Karpas-422 (cell line): Measurements from ENCODE around the gene PIP5KL1. TPM values are rescaled to one million over a fixed set of nuclear protein-coding genes. Genes with fewer than 3 reads are reported as not detected.

ENCODE experiments used
- DNase-seq: peaks from one replicate; pipeline ENCODE4 v3.0.0-alpha.2; 2015
- H2AFZ ChIP-seq: fragments of 200-600 bp; sonication (generic); 2 replicates; pipeline ENCODE4 v1.6.1; 2014; ENCODE audit warnings: antibody characterized with exemption, low read length, mixed read lengths
- H3K27ac ChIP-seq: fragments of 200-600 bp; sonication (generic); 2 replicates; pipeline ENCODE4 v1.5.1; 2014; ENCODE audit warnings: mild to moderate bottlenecking, low read length, moderate library complexity
- H3K27me3 ChIP-seq: fragments of 200-600 bp; sonication (generic); 2 replicates; pipeline ENCODE4 v1.6.1; 2014; ENCODE audit warnings: low read length, mixed read lengths
- H3K36me3 ChIP-seq: fragments of 200-600 bp; sonication (generic); 2 replicates; pipeline ENCODE4 v1.6.1; 2014; ENCODE audit warnings: low read length, mixed read lengths; ENCODE audit not compliant: insufficient read depth
- H3K4me1 ChIP-seq: fragments of 200-600 bp; sonication (generic); 2 replicates; pipeline ENCODE4 v1.6.1; 2014; ENCODE audit warnings: mild to moderate bottlenecking, low read length, mixed read lengths
- H3K4me2 ChIP-seq: fragments of 200-600 bp; sonication (generic); 2 replicates; pipeline ENCODE4 v1.6.1; 2014; ENCODE audit warnings: low read length, low read depth, mild to moderate bottlenecking; ENCODE audit not compliant: poor library complexity, severe bottlenecking
- H3K4me3 ChIP-seq: fragments of 200-600 bp; sonication (generic); 2 replicates; pipeline ENCODE4 v1.5.1; 2014; ENCODE audit warnings: mild to moderate bottlenecking, antibody characterized with exemption, low read length, mixed read lengths
- H3K79me2 ChIP-seq: fragments of 200-600 bp; sonication (generic); 2 replicates; pipeline ENCODE4 v1.6.1; 2014; ENCODE audit warnings: mild to moderate bottlenecking, low read length, mixed read lengths
- H3K9ac ChIP-seq: fragments of 200-600 bp; sonication (generic); 2 replicates; pipeline ENCODE4 v1.6.0; 2014; ENCODE audit warnings: low read length
- H3K9me2 ChIP-seq: fragments of 200-600 bp; sonication (generic), shearing (Covaris generic); replicated peaks from 2 replicates; pipeline ENCODE4 v1.6.0; 2014; ENCODE audit warnings: mild to moderate bottlenecking, low read length, moderate library complexity; ENCODE audit not compliant: insufficient read depth
- H3K9me3 ChIP-seq: fragments of 300-700, 200-600 bp; sonication (generic); 2 replicates; pipeline ENCODE4 v1.6.1; 2014; ENCODE audit warnings: low read length, mixed read lengths
- H4K20me1 ChIP-seq: fragments of 200-600 bp; sonication (generic); 2 replicates; pipeline ENCODE4 v1.6.1; 2014; ENCODE audit warnings: mild to moderate bottlenecking, antibody characterized with exemption, low read length, low read depth; ENCODE audit not compliant: insufficient read depth
- total RNA-seq: library from RNA; depleted of rRNA; stranded (reverse); fragments of >200 nt; shearing (Covaris generic); gene quantifications from 2 replicates; pipeline ENCODE4 v1.2.3, GENCODE V29; 2014; ENCODE audit warnings: low replicate concordance

The PIP5KL1 gene
- total RNA-seq, 1 experiment from 2014 or later = 2.7 TPM

DNA sequence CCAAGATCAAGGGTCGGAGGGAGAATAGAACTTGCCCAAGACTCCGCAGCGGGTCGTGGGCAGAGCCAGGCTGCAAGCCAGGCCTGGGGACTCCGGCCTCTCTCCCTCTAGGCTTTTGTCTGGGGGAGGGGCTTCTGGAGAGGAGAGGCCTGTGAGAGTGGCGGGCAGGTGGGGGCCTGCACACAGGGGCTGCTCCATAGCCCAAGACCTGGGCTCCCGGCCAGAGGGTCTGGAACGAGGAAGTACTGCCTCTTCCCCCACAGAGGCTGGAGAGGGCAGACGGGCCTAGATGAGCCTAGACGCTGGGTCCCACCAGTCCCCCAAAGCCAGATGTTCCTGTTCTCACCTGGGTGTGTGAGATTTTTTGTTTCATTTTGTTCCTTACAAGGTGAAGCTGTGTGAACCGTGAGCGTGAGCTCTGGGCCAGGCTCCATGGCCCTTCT, 26.0 kb downstream of the PIP5KL1 start:
- Histone ChIP-seq H3K27me3 (no peaks in the 10 kb centered on the region), H3K9me2 (no peaks in the 10 kb centered on the region), H3K4me2 (no peak overlapping the region), H4K20me1 (no peaks in the 10 kb centered on the region), H3K79me2 (no peaks in the 10 kb centered on the region), H2AFZ (no peak overlapping the region), H3K27ac (no peak overlapping the region), H3K36me3 (peaks cover 3% of the 10 kb centered on the region; the same call in 1 of the 2 replicates), H3K9ac (no peak overlapping the region; the same call in 1 of the 2 replicates), H3K4me1 (peaks cover 59% of the 10 kb centered on the region), H3K9me3 (no peaks in the 10 kb centered on the region), H3K4me3 (no peak overlapping the region)
- no peak for DNase-seq

GRCh38 chr9:127903557-127904475, 26.8 kb downstream of the PIP5KL1 start:
- Histone ChIP-seq H4K20me1 (no peaks in the 10 kb centered on the region), H3K4me3 (no peak overlapping the region), H3K9me3 (no peaks in the 10 kb centered on the region), H2AFZ (no peak overlapping the region), H3K9me2 (no peaks in the 10 kb centered on the region), H3K27ac (peak overlapping the region; percentile 23; the same call in 1 of the 2 replicates), H3K9ac (peak overlapping the region; percentile 17; the same call in 1 of the 2 replicates), H3K4me1 (peaks cover 60% of the 10 kb centered on the region), H3K4me2 (no peak overlapping the region), H3K79me2 (peaks cover 3% of the 10 kb centered on the region), H3K36me3 (peaks cover 3% of the 10 kb centered on the region; the same call in 1 of the 2 replicates), H3K27me3 (no peaks in the 10 kb centered on the region)
- peak; percentile 84 for DNase-seq

- H3K4me2 ChIP-seq = peak within 1 kb of the TSS; percentile 97
- peak; percentile 93 for DNase-seq
- H2AFZ ChIP-seq = no peak within 1 kb of the TSS
- peak within 1 kb of the TSS; percentile 86 for H3K9ac ChIP-seq
- peak within 1 kb of the TSS; percentile 77 for H3K27ac ChIP-seq
- H3K4me3 ChIP-seq = peak within 1 kb of the TSS; percentile 81
- H3K79me2 ChIP-seq = peaks cover 26% of the 10 kb centered on the region
- peaks cover 28% of the 10 kb centered on the region for H3K36me3 ChIP-seq
- H4K20me1 ChIP-seq = peaks cover 6% of the 10 kb centered on the region; the same call in 1 of the 2 replicates
- no peaks in the 10 kb centered on the region; the same call in 1 of the 2 replicates for H3K9me3 ChIP-seq
- H3K4me1 ChIP-seq = peaks cover 56% of the 10 kb centered on the region
- no peaks in the 10 kb centered on the region for H3K27me3 ChIP-seq
- H3K9me2 ChIP-seq = no peaks in the 10 kb centered on the region
Measured at GRCh38 chr9:127899128-127899943, 31.2 kb downstream of the PIP5KL1 start, which contains the start of gene ST6GALNAC6. Gene ST6GALNAC6, minus strand, starts transcription at chr9:127899603. Its CDS starts 1,622 bp downstream, at chr9:127897981.

DNA sequence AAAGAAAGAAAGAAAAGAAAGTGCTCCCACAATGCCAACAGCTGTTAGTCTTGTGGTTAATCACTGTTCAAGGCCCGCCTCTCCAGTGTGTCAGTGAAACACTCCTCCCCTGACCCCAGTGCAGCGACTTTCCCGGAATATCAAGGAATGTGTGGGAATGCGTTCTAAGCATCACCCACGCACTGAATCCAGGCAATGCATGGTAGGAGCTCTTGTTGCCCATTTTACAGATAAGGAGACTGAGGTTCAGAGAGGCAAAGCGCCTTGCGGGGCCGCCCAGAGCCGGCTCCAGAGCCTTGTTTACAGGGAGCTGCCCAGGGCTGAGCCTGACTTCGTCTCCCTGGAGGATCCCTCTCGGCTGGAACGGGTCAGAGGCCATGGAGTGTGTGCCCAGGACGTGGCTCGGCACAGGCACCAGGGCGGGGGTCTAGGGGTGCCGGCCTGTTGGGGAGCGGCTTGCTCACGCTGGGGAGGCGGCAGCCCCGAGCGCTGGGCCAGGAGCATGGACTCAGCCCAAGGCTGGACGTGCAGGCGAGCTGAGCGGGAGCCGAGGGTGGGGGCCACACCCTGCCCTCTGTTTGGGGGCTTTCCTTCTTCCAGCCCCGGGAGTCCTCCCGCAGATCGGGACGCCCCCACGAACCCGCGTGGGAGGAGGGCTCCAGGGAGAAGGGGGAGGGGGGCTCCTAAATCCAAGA, 32.0 kb downstream of the PIP5KL1 start:
- H2AFZ ChIP-seq = no peak overlapping the region
- peak; percentile 50 for DNase-seq

GRCh38 chr9:127897193-127897692, 33.3 kb downstream of the PIP5KL1 start:
- H3K9ac ChIP-seq = peak overlapping the region; percentile 41; the same call in 1 of the 2 replicates

More for the DNA sequence above, 32.0 kb downstream of the PIP5KL1 start:
- peak overlapping the region; percentile 97 for H3K4me2 ChIP-seq
- peaks cover 48% of the 10 kb centered on the region for H3K4me1 ChIP-seq
- H3K27ac ChIP-seq = peak overlapping the region; percentile 63
- H3K79me2 ChIP-seq = peaks cover 26% of the 10 kb centered on the region
- H3K9me2 ChIP-seq = no peaks in the 10 kb centered on the region
- peak overlapping the region; percentile 81 for H3K4me3 ChIP-seq
- peaks cover 5% of the 10 kb centered on the region for H3K9me3 ChIP-seq
- H3K36me3 ChIP-seq = peaks cover 35% of the 10 kb centered on the region
- H3K27me3 ChIP-seq = no peaks in the 10 kb centered on the region
- peaks cover 6% of the 10 kb centered on the region; the same call in 1 of the 2 replicates for H4K20me1 ChIP-seq
- H3K9ac ChIP-seq = peak overlapping the region; percentile 86

GRCh38 chr9:127896395-127897192, 34.0 kb downstream of the PIP5KL1 start:
- Histone ChIP-seq H3K36me3 (peaks cover 51% of the 10 kb centered on the region), H3K27me3 (no peaks in the 10 kb centered on the region), H3K79me2 (peaks cover 26% of the 10 kb centered on the region), H3K9ac (no peak overlapping the region), H3K4me1 (peaks cover 36% of the 10 kb centered on the region), H3K4me2 (peak overlapping the region; percentile 42), H4K20me1 (peaks cover 6% of the 10 kb centered on the region; the same call in 1 of the 2 replicates), H3K9me2 (no peaks in the 10 kb centered on the region), H3K9me3 (peaks cover 5% of the 10 kb centered on the region), H2AFZ (no peak overlapping the region), H3K4me3 (no peak overlapping the region), H3K27ac (no peak overlapping the region)
- DNase-seq = no peak

More at GRCh38 chr9:127897193-127897692, 33.3 kb downstream of the PIP5KL1 start:
- Histone ChIP-seq H2AFZ (no peak overlapping the region), H3K4me2 (peak overlapping the region; percentile 61), H3K9me2 (no peaks in the 10 kb centered on the region), H3K9me3 (peaks cover 5% of the 10 kb centered on the region), H4K20me1 (peaks cover 6% of the 10 kb centered on the region; the same call in 1 of the 2 replicates), H3K79me2 (peaks cover 26% of the 10 kb centered on the region), H3K36me3 (peaks cover 48% of the 10 kb centered on the region), H3K27ac (no peak overlapping the region), H3K4me3 (peak overlapping the region; percentile 47; the same call in 1 of the 2 replicates), H3K4me1 (peaks cover 42% of the 10 kb centered on the region), H3K27me3 (no peaks in the 10 kb centered on the region)
- peak; percentile 87 for DNase-seq

DNA sequence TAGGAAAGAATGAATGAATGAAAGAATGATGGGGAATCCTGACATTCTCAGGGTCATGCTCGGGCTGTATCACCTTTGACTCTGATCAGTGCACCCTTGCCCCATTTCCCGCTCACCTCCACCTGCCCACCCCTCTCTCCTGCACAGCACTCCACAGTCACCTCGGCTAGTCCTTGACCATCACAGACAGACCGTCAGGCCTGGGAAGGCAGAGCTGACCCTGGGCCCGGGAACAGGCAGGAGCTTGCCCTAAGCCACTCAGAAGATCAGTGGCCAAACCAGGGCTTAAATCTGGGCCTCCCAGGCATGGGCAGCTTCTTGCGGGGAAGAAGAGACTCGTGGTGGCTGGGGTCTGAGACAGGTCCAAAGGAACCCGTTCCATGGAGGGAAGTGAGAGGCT, 34.8 kb downstream of the PIP5KL1 start:
- Histone ChIP-seq H3K9me2 (no peaks in the 10 kb centered on the region), H3K4me1 (peaks cover 30% of the 10 kb centered on the region), H3K9ac (no peak overlapping the region), H3K4me2 (no peak overlapping the region), H3K36me3 (peaks cover 54% of the 10 kb centered on the region), H2AFZ (no peak overlapping the region), H3K79me2 (peaks cover 26% of the 10 kb centered on the region), H3K9me3 (peaks cover 5% of the 10 kb centered on the region), H4K20me1 (peaks cover 6% of the 10 kb centered on the region; the same call in 1 of the 2 replicates), H3K27me3 (no peaks in the 10 kb centered on the region), H3K27ac (no peak overlapping the region), H3K4me3 (no peak overlapping the region)
- no peak for DNase-seq
